H9 (cell line): ENCODE data around the gene RBKS. TPM values are rescaled to one million over a fixed set of nuclear protein-coding genes. Genes with fewer than 3 reads are reported as not detected.

Experiments used
- DNase-seq: peaks from one replicate; pipeline ENCODE4 v3.0.0-alpha.2; 2017
- H2AFZ ChIP-seq: one replicate; pipeline ENCODE4 v1.6.1; 2013; ENCODE audit warnings: mild to moderate bottlenecking, low read length, control low read depth, moderate library complexity
- H2AK5ac ChIP-seq: 2 replicates; pipeline ENCODE4 v1.6.1; 2013; ENCODE audit warnings: low read length, control low read depth, mixed read lengths; ENCODE audit not compliant: insufficient read length
- H2BK120ac ChIP-seq: one replicate; pipeline ENCODE4 v1.6.1; 2013; ENCODE audit warnings: low read depth, mild to moderate bottlenecking, low read length, control low read depth, inconsistent platforms; ENCODE audit not compliant: poor library complexity, severe bottlenecking
- H2BK12ac ChIP-seq: 2 replicates; pipeline ENCODE4 v1.6.1; 2013; ENCODE audit warnings: low read length, control low read depth, mixed read lengths, low read depth; ENCODE audit not compliant: insufficient read length
- H2BK15ac ChIP-seq: 2 replicates; pipeline ENCODE4 v1.6.1; 2013; ENCODE audit warnings: low read depth, low read length, control low read depth
- H2BK20ac ChIP-seq: one replicate; pipeline ENCODE4 v1.6.1; 2013; ENCODE audit warnings: low read depth, mild to moderate bottlenecking, low read length, control low read depth, inconsistent platforms; ENCODE audit not compliant: poor library complexity, severe bottlenecking
- H2BK5ac ChIP-seq: 2 replicates; pipeline ENCODE4 v1.6.1; 2013; ENCODE audit warnings: low read length, control low read depth, mixed read lengths; ENCODE audit not compliant: insufficient read length
- H3K14ac ChIP-seq: 2 replicates; pipeline ENCODE4 v1.6.1; 2013; ENCODE audit warnings: low read length, control low read depth; ENCODE audit not compliant: insufficient read depth
- H3K18ac ChIP-seq: 2 replicates; pipeline ENCODE4 v1.6.1; 2013; ENCODE audit warnings: low read depth, mild to moderate bottlenecking, mixed read lengths, low read length, control low read depth; ENCODE audit not compliant: insufficient read length
- H3K23ac ChIP-seq: 2 replicates; pipeline ENCODE4 v1.6.1; 2013; ENCODE audit warnings: low read length, control low read depth, mixed read lengths, low read depth; ENCODE audit not compliant: insufficient read length
- H3K23me2 ChIP-seq: 2 replicates; pipeline ENCODE4 v1.6.1; 2013; ENCODE audit warnings: low read depth, mild to moderate bottlenecking, mixed read lengths, low read length, control low read depth; ENCODE audit not compliant: insufficient read length, poor library complexity, severe bottlenecking
- H3K27ac ChIP-seq: 2 replicates; pipeline ENCODE4 v1.5.1; 2013; ENCODE audit warnings: low read length, control low read depth, mixed read lengths, low read depth; ENCODE audit not compliant: insufficient read length
- H3K27me3 ChIP-seq: 2 replicates; pipeline ENCODE4 v1.6.1; 2013; ENCODE audit warnings: low read length, control low read depth, inconsistent platforms; ENCODE audit not compliant: insufficient read depth
- H3K4ac ChIP-seq: 2 replicates; pipeline ENCODE4 v1.6.1; 2013; ENCODE audit warnings: low read depth, mild to moderate bottlenecking, control low read depth, inconsistent platforms, low read length, moderate library complexity
- H3K4me1 ChIP-seq: 2 replicates; pipeline ENCODE4 v1.6.1; 2013; ENCODE audit warnings: low read length, control low read depth, inconsistent platforms; ENCODE audit not compliant: insufficient read depth
- H3K4me2 ChIP-seq: 2 replicates; pipeline ENCODE4 v1.6.1; 2013; ENCODE audit warnings: low read length, control low read depth, mixed read lengths; ENCODE audit not compliant: insufficient read length, insufficient read depth
- H3K56ac ChIP-seq: 2 replicates; pipeline ENCODE4 v1.6.1; 2013; ENCODE audit warnings: low read depth, mild to moderate bottlenecking, mixed read lengths, low read length, control low read depth; ENCODE audit not compliant: insufficient read length
- H3K79me1 ChIP-seq: 2 replicates; pipeline ENCODE4 v1.6.1; 2013; ENCODE audit warnings: low read depth, mild to moderate bottlenecking, moderate library complexity, low read length, control low read depth, inconsistent platforms; ENCODE audit not compliant: insufficient read depth, poor library complexity, severe bottlenecking
- H3K79me2 ChIP-seq: 2 replicates; pipeline ENCODE4 v1.6.1; 2013; ENCODE audit warnings: low read length, control low read depth, inconsistent platforms; ENCODE audit not compliant: insufficient read depth
- H3K9ac ChIP-seq: 2 replicates; pipeline ENCODE4 v1.6.1; 2013; ENCODE audit warnings: low read length, control low read depth, mixed read lengths; ENCODE audit not compliant: insufficient read length; ENCODE audit errors: extremely low read depth
- H3K9me3 ChIP-seq: one replicate; pipeline ENCODE4 v1.6.1; 2013; ENCODE audit warnings: low read depth, low read length, inconsistent platforms; ENCODE audit not compliant: control insufficient read depth
- H3T11ph ChIP-seq: one replicate; pipeline ENCODE4 v1.6.1; 2013; ENCODE audit warnings: mild to moderate bottlenecking, low read length, control low read depth, inconsistent platforms
- H4K20me1 ChIP-seq: one replicate; pipeline ENCODE4 v1.6.1; 2013; ENCODE audit not compliant: control insufficient read depth, insufficient read length, insufficient read depth
- H4K5ac ChIP-seq: 2 replicates; pipeline ENCODE4 v1.6.1; 2013; ENCODE audit warnings: low read depth, mild to moderate bottlenecking, mixed read lengths, low read length, control low read depth; ENCODE audit not compliant: insufficient read length
- H4K8ac ChIP-seq: replicated peaks from 2 replicates; pipeline ENCODE4 v1.6.1; 2013; ENCODE audit warnings: low read length, control low read depth, mixed read lengths, low read depth; ENCODE audit not compliant: insufficient read length
- H4K91ac ChIP-seq: 2 replicates; pipeline ENCODE4 v1.6.1; 2013; ENCODE audit warnings: low read depth, mild to moderate bottlenecking, moderate library complexity, mixed read lengths, low read length, control low read depth; ENCODE audit not compliant: insufficient read length
- H3K27ac Mint-ChIP-seq, 3 experiments: 2 replicates in 2 of 3; 3 replicates in 1 of 3; pipeline ENCODE4 v1.8.0; 2020 to 2021; ENCODE audit warnings: mixed read lengths in 3 of 3, mild to moderate bottlenecking in 1 of 3, moderate library complexity in 1 of 3
- H3K27me3 Mint-ChIP-seq: 2 replicates; pipeline ENCODE4 v1.8.0; 2021; ENCODE audit warnings: low read depth, mild to moderate bottlenecking, moderate library complexity, mixed read lengths
- H3K36me3 Mint-ChIP-seq, 3 experiments: 2 replicates in 2 of 3; 3 replicates in 1 of 3; pipeline ENCODE4 v1.8.0; 2020 to 2021; ENCODE audit warnings: low read depth in 3 of 3, mixed read lengths in 3 of 3; ENCODE audit not compliant: insufficient read depth in 1 of 3
- H3K4me1 Mint-ChIP-seq, 2 experiments: 2 replicates each; pipeline ENCODE4 v1.8.0; 2020; ENCODE audit warnings: mixed read lengths in 2 of 2
- H3K4me3 Mint-ChIP-seq, 2 experiments: 2 replicates in 1 of 2; 3 replicates in 1 of 2; pipeline ENCODE4 v1.8.0; 2020 to 2021; ENCODE audit warnings: mild to moderate bottlenecking in 2 of 2, mixed read lengths in 2 of 2, moderate library complexity in 1 of 2
- H3K9me3 Mint-ChIP-seq, 2 experiments: 2 replicates in 1 of 2; 3 replicates in 1 of 2; pipeline ENCODE4 v1.8.0; 2020; ENCODE audit warnings: mild to moderate bottlenecking in 2 of 2, mixed read lengths in 2 of 2, moderate library complexity in 1 of 2
- CTCF ChIP-seq: fragments of 200-600 bp; sonication (generic); conservative IDR thresholded peaks from 3 replicates; pipeline ENCODE4 v1.8.0; 2021; ENCODE audit warnings: antibody characterized with exemption, mild to moderate bottlenecking
- WGBS: extraction: QIAGEN DNeasy Blood & Tissue Kit; methylation state at CpG from one replicate; pipeline ENCODE4 v1.1.7; 2013; ENCODE audit warnings: missing lambda C conversion rate, low lambda C conversion rate, mixed read lengths; ENCODE audit not compliant: insufficient read length; ENCODE audit errors: extremely low coverage; 5-methylcytosine and 5-hydroxymethylcytosine counted together
- total RNA-seq: library from RNA; stranded (reverse); gene quantifications from 2 replicates; pipeline ENCODE4 v1.2.1, GENCODE V29; 2021

Gene RBKS
- total RNA-seq, 1 experiment from 2014 or later = 2.3 TPM

- H3K27ac Mint-ChIP-seq = no peak overlapping the region
- Histone ChIP-seq H3K23ac (no peak overlapping the region), H2BK12ac (no peak overlapping the region), H2AK5ac (no peak overlapping the region), H3K4me1 (no peaks in the 10 kb centered on the region), H3K4ac (no peak overlapping the region), H3T11ph (no peak overlapping the region), H2BK5ac (no peak overlapping the region), H2BK20ac (no peak overlapping the region), H3K79me1 (no peaks in the 10 kb centered on the region), H3K56ac (no peak overlapping the region), H2AFZ (no peak overlapping the region), H3K27me3 (no peaks in the 10 kb centered on the region), H3K79me2 (no peaks in the 10 kb centered on the region), H4K91ac (no peak overlapping the region), H3K27ac (no peak overlapping the region), H3K23me2 (no peaks in the 10 kb centered on the region), H3K4me2 (no peak overlapping the region), H4K20me1 (no peaks in the 10 kb centered on the region), H3K14ac (no peak overlapping the region), H2BK120ac (no peak overlapping the region), H3K18ac (no peak overlapping the region), H3K9ac (no peak overlapping the region), H4K8ac (no peak overlapping the region), H4K5ac (no peak overlapping the region), H3K9me3 (no peaks in the 10 kb centered on the region), H2BK15ac (no peak overlapping the region)
- no peak for TF ChIP-seq CTCF
- H3K4me3 Mint-ChIP-seq = no peak overlapping the region
- peaks cover 12% of the 10 kb centered on the region for H3K27me3 Mint-ChIP-seq
- peaks cover 2% of the 10 kb centered on the region in 2 experiments; a peak in 4 of 5 replicates for H3K9me3 Mint-ChIP-seq
- DNase-seq = no peak
- no peaks in the 10 kb centered on the region for H3K4me1 Mint-ChIP-seq
- no CpG with 5 or more reads among the region's 3 CpGs for WGBS
- H3K36me3 Mint-ChIP-seq = no peaks in the 10 kb centered on the region
Observed at GRCh38 chr2:27870724-27871123, 19.5 kb downstream of the RBKS start.
